HEK293T (cell line): ENCODE measurements around the gene KANK2.

ENCODE experiments used
- CTCF ChIA-PET: fragments of 350-600 bp; formaldehyde crosslinking; extraction: SDS; loops from one replicate; lab custom pipeline; 2021; ENCODE audit warnings: antibody characterized with exemption, inconsistent platforms; lab: Yijun Ruan, JAX
- POLR2A ChIA-PET: fragments of 350-600 bp; formaldehyde crosslinking; extraction: SDS; loops from one replicate; lab custom pipeline; 2020; ENCODE audit warnings: antibody characterized with exemption, inconsistent platforms; lab: Yijun Ruan, JAX
- DNase-seq: peaks from one replicate; pipeline ENCODE4 v3.0.0; 2012; ENCODE audit warnings: mixed read lengths; ENCODE audit errors: extremely low spot score
- ARNT ChIP-seq: fragments of 450-650 bp; IDR thresholded peaks from 2 replicates; pipeline ENCODE4 v1.6.1; 2017; ENCODE audit warnings: mild to moderate bottlenecking
- BHLHE40 ChIP-seq: fragments of 450-650 bp; IDR thresholded peaks from 2 replicates; pipeline ENCODE4 v1.6.1; 2016; ENCODE audit warnings: mild to moderate bottlenecking, moderate library complexity, borderline replicate concordance
- CTBP1 ChIP-seq: fragments of 450-650 bp; IDR thresholded peaks from 2 replicates; pipeline ENCODE4 v1.6.1; 2016; ENCODE audit warnings: borderline replicate concordance
- ELF4 ChIP-seq: fragments of 450-650 bp; IDR thresholded peaks from 2 replicates; pipeline ENCODE4 v1.6.1; 2017; ENCODE audit warnings: antibody characterized with exemption
- FOXA1 ChIP-seq: fragments of 450-650 bp; IDR thresholded peaks from 2 replicates; pipeline ENCODE4 v1.6.1; 2016; ENCODE audit warnings: mild to moderate bottlenecking
- FOXK2 ChIP-seq: fragments of 450-650 bp; IDR thresholded peaks from 2 replicates; pipeline ENCODE4 v1.6.1; 2016; ENCODE audit warnings: mild to moderate bottlenecking
- FOXM1 ChIP-seq: fragments of 450-650 bp; IDR thresholded peaks from 2 replicates; pipeline ENCODE4 v1.6.1; 2017; ENCODE audit warnings: mild to moderate bottlenecking, borderline replicate concordance
- HDGF ChIP-seq: fragments of 450-650 bp; IDR thresholded peaks from 2 replicates; pipeline ENCODE4 v1.6.1; 2017; ENCODE audit warnings: antibody characterized with exemption, borderline replicate concordance
- L3MBTL2 ChIP-seq: fragments of 450-650 bp; conservative IDR thresholded peaks from 2 replicates; pipeline ENCODE4 v1.6.1; 2016; ENCODE audit warnings: mild to moderate bottlenecking
- LEF1 ChIP-seq: fragments of 450-650 bp; IDR thresholded peaks from 2 replicates; pipeline ENCODE4 v1.6.1; 2017; ENCODE audit warnings: mild to moderate bottlenecking, borderline replicate concordance
- NFRKB ChIP-seq: fragments of 450-650 bp; IDR thresholded peaks from 2 replicates; pipeline ENCODE4 v1.6.1; 2016; ENCODE audit warnings: mild to moderate bottlenecking, moderate library complexity
- SP1 ChIP-seq: fragments of 450-650 bp; IDR thresholded peaks from 2 replicates; pipeline ENCODE4 v1.6.1; 2017
- SUZ12 ChIP-seq: fragments of 450-650 bp; IDR thresholded peaks from 2 replicates; pipeline ENCODE4 v1.6.1; 2016; ENCODE audit warnings: mild to moderate bottlenecking
- TARDBP ChIP-seq: fragments of 450-650 bp; IDR thresholded peaks from 2 replicates; pipeline ENCODE4 v1.6.1; 2016
- ZNF384 ChIP-seq: fragments of 450-650 bp; IDR thresholded peaks from 2 replicates; pipeline ENCODE4 v1.6.1; 2016
- TF ChIP-seq, protein P1 (sequence below): fragments of 450-650 bp; IDR thresholded peaks from 2 replicates; pipeline ENCODE4 v1.6.1; 2016

The KANK2 gene

GRCh38 chr19:11202488-11203193, 5.3 kb upstream of the KANK2 start:
- CTCF ChIA-PET, result interaction anchor here (0.8 kb wide), 1 partner anchor 167 kb away, joined by 3 read pairs; no protein-coding TSS in a partner anchor
- DNase-seq, result no peak
- POLR2A ChIA-PET, result no interaction called here
- TF ChIP-seq TARDBP (no peak), ELF4 (no peak), HDGF (no peak), FOXK2 (no peak), FOXA1 (no peak), SP1 (no peak), LEF1 (no peak), CTBP1 (no peak), SUZ12 (no peak)
- TF ChIP-seq, protein P1, sequence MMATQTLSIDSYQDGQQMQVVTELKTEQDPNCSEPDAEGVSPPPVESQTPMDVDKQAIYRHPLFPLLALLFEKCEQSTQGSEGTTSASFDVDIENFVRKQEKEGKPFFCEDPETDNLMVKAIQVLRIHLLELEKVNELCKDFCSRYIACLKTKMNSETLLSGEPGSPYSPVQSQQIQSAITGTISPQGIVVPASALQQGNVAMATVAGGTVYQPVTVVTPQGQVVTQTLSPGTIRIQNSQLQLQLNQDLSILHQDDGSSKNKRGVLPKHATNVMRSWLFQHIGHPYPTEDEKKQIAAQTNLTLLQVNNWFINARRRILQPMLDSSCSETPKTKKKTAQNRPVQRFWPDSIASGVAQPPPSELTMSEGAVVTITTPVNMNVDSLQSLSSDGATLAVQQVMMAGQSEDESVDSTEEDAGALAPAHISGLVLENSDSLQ, result no peak

DNA sequence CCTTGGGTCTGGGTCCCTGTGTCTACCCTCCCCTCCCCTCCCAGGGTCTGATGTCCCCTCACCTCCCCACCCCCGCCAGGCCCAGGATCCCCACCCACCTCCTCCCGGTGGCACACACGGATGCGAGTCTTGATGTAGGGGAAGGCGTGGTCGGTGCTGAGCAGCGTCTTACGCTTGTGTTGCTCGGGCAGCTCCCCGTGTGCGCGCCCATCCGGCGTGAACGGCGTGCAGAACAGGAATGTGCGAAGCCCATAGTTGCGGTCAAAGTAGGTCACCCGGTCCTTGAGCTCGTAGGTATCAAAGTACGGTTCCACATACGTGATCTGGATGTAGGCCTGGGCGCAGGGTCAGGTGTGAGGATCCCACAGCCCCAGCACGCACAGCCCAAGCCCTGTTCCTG, 4.4 kb upstream of the KANK2 start:
- ChIA-PET POLR2A (no interaction called here), CTCF (interaction anchor here (0.8 kb wide), 1 partner anchor 166 kb away, joined by 3 read pairs; no protein-coding TSS in a partner anchor)
- no peak for DNase-seq
- no peak for TF ChIP-seq LEF1
- TF ChIP-seq, protein P1, result no peak
- TF ChIP-seq TARDBP, result no peak
- TF ChIP-seq CTBP1, result no peak
- no peak for TF ChIP-seq BHLHE40
- no peak for TF ChIP-seq NFRKB
- TF ChIP-seq HDGF, result no peak
- TF ChIP-seq SP1, result no peak
- no peak for TF ChIP-seq FOXA1
- TF ChIP-seq ZNF384, result no peak
- TF ChIP-seq ARNT, result no peak
- TF ChIP-seq SUZ12, result no peak
- TF ChIP-seq FOXK2, result no peak
- TF ChIP-seq L3MBTL2, result no peak
- no peak for TF ChIP-seq ELF4

DNA sequence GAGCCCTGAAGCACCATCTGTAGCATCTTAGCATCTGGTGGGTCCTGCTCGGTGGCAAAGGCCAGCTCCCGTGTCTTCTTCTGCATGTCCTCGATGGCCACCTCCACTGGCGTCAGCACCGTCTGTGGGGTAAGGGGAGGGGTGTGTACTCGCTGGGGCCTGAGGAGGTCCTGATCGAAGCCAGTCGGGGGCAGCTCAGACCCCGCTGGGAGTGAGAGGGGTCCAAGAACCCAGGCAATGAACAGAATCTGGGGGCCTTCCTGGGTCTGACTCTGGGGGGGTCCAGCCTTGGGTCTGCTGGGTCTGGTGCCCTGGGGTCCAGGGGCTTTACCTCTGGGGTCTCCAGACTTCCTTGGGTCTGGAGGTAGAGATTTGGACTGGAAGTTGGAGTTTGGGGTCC, 3.6 kb upstream of the KANK2 start:
- TF ChIP-seq, protein P1, result no peak
- no peak for TF ChIP-seq SP1
- no peak for TF ChIP-seq ELF4
- no peak for TF ChIP-seq BHLHE40
- TF ChIP-seq CTBP1, result no peak
- TF ChIP-seq HDGF, result no peak
- TF ChIP-seq FOXM1, result no peak
- no peak for TF ChIP-seq FOXA1
- TF ChIP-seq L3MBTL2, result no peak
- TF ChIP-seq NFRKB, result no peak
- TF ChIP-seq TARDBP, result no peak
- no peak for TF ChIP-seq ARNT
- no peak for TF ChIP-seq LEF1
- no peak for TF ChIP-seq FOXK2
- no peak for TF ChIP-seq SUZ12
- no peak for TF ChIP-seq ZNF384
- DNase-seq, result no peak
- ChIA-PET CTCF (no interaction called here), POLR2A (no interaction called here)

GRCh38 chr19:11200015-11200574, 2.8 kb upstream of the KANK2 start:
- TF ChIP-seq FOXK2, result no peak
- TF ChIP-seq, protein P1, result no peak
- TF ChIP-seq SP1, result no peak
- no peak for TF ChIP-seq ZNF384
- TF ChIP-seq CTBP1, result no peak
- no peak for TF ChIP-seq ELF4
- TF ChIP-seq FOXA1, result no peak
- no peak for TF ChIP-seq L3MBTL2
- no peak for TF ChIP-seq SUZ12
- no peak for TF ChIP-seq LEF1
- TF ChIP-seq BHLHE40, result no peak
- TF ChIP-seq NFRKB, result no peak
- TF ChIP-seq TARDBP, result no peak
- TF ChIP-seq ARNT, result no peak
- no peak for TF ChIP-seq FOXM1
- no peak for TF ChIP-seq HDGF
- POLR2A ChIA-PET, result no interaction called here
- CTCF ChIA-PET, result no interaction called here
- no peak for DNase-seq

DNA sequence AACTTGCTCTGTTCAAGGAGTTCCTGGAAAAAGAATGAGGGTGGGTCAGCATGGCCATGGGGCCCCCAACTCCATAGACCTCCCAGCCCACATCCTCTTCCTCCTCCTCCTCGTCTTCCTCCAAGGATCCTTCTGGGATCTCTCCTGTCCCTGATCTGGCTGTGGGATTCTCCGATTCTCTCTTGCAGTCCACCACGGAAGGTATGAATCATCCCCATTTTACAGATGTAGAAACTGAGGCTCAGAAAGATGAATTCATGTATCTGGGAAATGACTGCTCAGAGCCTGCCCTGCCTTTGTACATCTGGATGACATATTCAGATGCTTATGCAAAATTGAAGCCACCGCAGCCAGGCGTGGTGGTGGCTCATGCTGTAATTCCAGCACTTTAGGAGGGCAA, 2.2 kb upstream of the KANK2 start:
- CTCF ChIA-PET, result no interaction called here
- POLR2A ChIA-PET, result no interaction called here
- TF ChIP-seq, protein P1, result no peak
- TF ChIP-seq BHLHE40, result no peak
- no peak for TF ChIP-seq ZNF384
- TF ChIP-seq FOXK2, result no peak
- no peak for TF ChIP-seq SUZ12
- no peak for TF ChIP-seq ELF4
- TF ChIP-seq ARNT, result no peak
- TF ChIP-seq L3MBTL2, result no peak
- TF ChIP-seq LEF1, result no peak
- no peak for TF ChIP-seq TARDBP
- no peak for TF ChIP-seq FOXA1
- TF ChIP-seq FOXM1, result no peak
- no peak for TF ChIP-seq NFRKB
- no peak for TF ChIP-seq HDGF
- TF ChIP-seq CTBP1, result no peak
- no peak for TF ChIP-seq SP1
- no peak for DNase-seq
